SK-N-SH treated with all-trans-retinoic acid at 6 μM for 48 hours (cell line): ENCODE measurements around the gene PARP8.

Experiments used
- ISL1 ChIP-seq: fragments of 250-450 bp; sonication (Bioruptor Pico); IDR thresholded peaks from 2 replicates; pipeline ENCODE4 v2.1.2; 2022; ENCODE audit warnings: mild to moderate bottlenecking, moderate library complexity
- PATZ1 ChIP-seq: fragments of 250-450 bp; sonication (Bioruptor Pico); IDR thresholded peaks from 2 replicates; pipeline ENCODE4 v1.8.0; 2020; ENCODE audit warnings: mild to moderate bottlenecking, moderate library complexity, borderline replicate concordance
- TOX ChIP-seq: fragments of 250-450 bp; sonication (Bioruptor Pico); IDR thresholded peaks from 2 replicates; pipeline ENCODE4 v1.8.0; 2021; ENCODE audit warnings: mild to moderate bottlenecking, moderate library complexity, borderline replicate concordance

- TF ChIP-seq PATZ1 (CRISPR knock-in tag), result no peak
- no peak for TF ChIP-seq ISL1 (CRISPR knock-in tag)
- TF ChIP-seq TOX (CRISPR knock-in tag), result no peak
Measured at GRCh38 chr5:50888751-50889150, 222.3 kb downstream of the PARP8 start.
